Keratinocyte (primary cell): ENCODE measurements around the gene PGAP6. TPM values are rescaled to one million over a fixed set of nuclear protein-coding genes. Genes with fewer than 3 reads are reported as not detected.
A peak's percentile ranks its signal among the peaks of the same experiment; 100 is the strongest.

Source experiments
- DNase-seq: peaks from one replicate; pipeline ENCODE4 v3.0.0-alpha.2; 2011; ENCODE audit warnings: low read depth, missing footprints, low spot score
- FAIRE-seq: peaks from 2 replicates; lab custom pipeline; 2011; peaks lifted over from hg19 to GRCh38; lab: Jason Lieb, UNC
- H2AFZ ChIP-seq: 2 replicates; pipeline ENCODE4 v1.6.0; 2012; ENCODE audit warnings: low read length, control low read depth, inconsistent platforms; ENCODE audit not compliant: control insufficient read depth
- H3K27ac ChIP-seq: 2 replicates; pipeline ENCODE4 v1.5.1; 2011; ENCODE audit warnings: low read length; ENCODE audit not compliant: control insufficient read depth, insufficient read depth
- H3K27me3 ChIP-seq: 3 replicates; pipeline ENCODE4 v1.6.0; 2011; ENCODE audit warnings: low read length; ENCODE audit not compliant: control insufficient read depth, insufficient read depth; ENCODE audit errors: extremely low read depth
- H3K36me3 ChIP-seq, 2 experiments: 2 replicates in 1 of 2; 3 replicates in 1 of 2; pipeline ENCODE4 v1.5.1; 2011; ENCODE audit warnings: low read length in 2 of 2, mild to moderate bottlenecking in 1 of 2; ENCODE audit not compliant: control insufficient read depth in 2 of 2, insufficient read depth in 2 of 2; ENCODE audit errors: extremely low read depth in 1 of 2
- H3K4me1 ChIP-seq: 3 replicates; pipeline ENCODE4 v1.5.1; 2011; ENCODE audit warnings: low read length; ENCODE audit not compliant: control insufficient read depth, insufficient read depth; ENCODE audit errors: extremely low read depth
- H3K4me2 ChIP-seq: 3 replicates; pipeline ENCODE4 v1.6.0; 2011; ENCODE audit warnings: low read depth, low read length; ENCODE audit not compliant: control insufficient read depth, insufficient read depth; ENCODE audit errors: extremely low read depth
- H3K4me3 ChIP-seq, 3 experiments: fragments of 200-600 bp in 1 of 3; sonication (generic) in 1 of 3; 2 replicates in 2 of 3; 3 replicates in 1 of 3; pipeline ENCODE4 v1.5.1; 2011 to 2016; ENCODE audit warnings: low read length in 3 of 3, mild to moderate bottlenecking in 3 of 3, control low read depth in 2 of 3, inconsistent platforms in 1 of 3, low read depth in 1 of 3, mixed read lengths in 1 of 3, mixed run types in 1 of 3, moderate library complexity in 1 of 3; ENCODE audit not compliant: control insufficient read depth in 2 of 3, insufficient read depth in 2 of 3; ENCODE audit errors: extremely low read depth in 1 of 3
- H3K79me2 ChIP-seq: 2 replicates; pipeline ENCODE4 v1.6.0; 2012; ENCODE audit warnings: low read length; ENCODE audit not compliant: control insufficient read depth, insufficient read depth
- H3K9ac ChIP-seq: 3 replicates; pipeline ENCODE4 v1.6.0; 2011; ENCODE audit warnings: low read length; ENCODE audit not compliant: control insufficient read depth, insufficient read depth; ENCODE audit errors: extremely low read depth
- H3K9me1 ChIP-seq: 3 replicates; pipeline ENCODE4 v1.6.0; 2011; ENCODE audit warnings: low read length; ENCODE audit not compliant: control insufficient read depth, insufficient read depth; ENCODE audit errors: extremely low read depth
- H3K9me3 ChIP-seq: 2 replicates; pipeline ENCODE4 v1.5.1; 2012; ENCODE audit warnings: low read depth, low read length; ENCODE audit not compliant: control insufficient read depth
- H4K20me1 ChIP-seq: 3 replicates; pipeline ENCODE4 v1.6.0; 2011; ENCODE audit warnings: low read length; ENCODE audit not compliant: control insufficient read depth, insufficient read depth; ENCODE audit errors: extremely low read depth
- EZH2 ChIP-seq: IDR thresholded peaks from one replicate; pipeline ENCODE4 v1.6.1; 2012; ENCODE audit warnings: inconsistent platforms, mild to moderate bottlenecking, low read length, moderate library complexity
- dilution Hi-C: fragments of 300-500 bp; cut with MboI; formaldehyde crosslinking; loops from one replicate; pipeline ENCODE4 v1.7.0; 2020; ENCODE audit warnings: low sequenced_read_pairs; ENCODE audit not compliant: extremely low pct_ligation_motif_present
- polyA plus RNA-seq, 5 experiments: library from polyadenylated mRNA; depleted of rRNA in 3 of 5; stranded (reverse) in 3 of 5; stranded (forward) in 1 of 5; unstranded in 1 of 5; fragments of >200 nt; gene quantifications; 1 replicate in 1 of 5; 2 replicates in 3 of 5; 3 replicates in 1 of 5; pipeline versions ENCODE4 v1.2.1 to v1.2.3, GENCODE V29; 2011 to 2012; ENCODE audit warnings: missing spikeins in 2 of 5, low read depth in 1 of 5, low replicate concordance in 1 of 5
- TF ChIP-seq, protein P1 (sequence below), 3 experiments: IDR thresholded peaks in 1 of 3; conservative IDR thresholded peaks in 1 of 3; optimal IDR thresholded peaks in 1 of 3; 2 replicates in 2 of 3; 3 replicates in 1 of 3; pipeline versions ENCODE3 to v1.5.1; 2011; ENCODE audit warnings: low read length in 3 of 3, mild to moderate bottlenecking in 3 of 3, moderate library complexity in 2 of 3, control low read depth in 1 of 3, inconsistent platforms in 1 of 3; ENCODE audit not compliant: insufficient read depth in 2 of 3; ENCODE audit errors: extremely low read depth in 1 of 3

The PGAP6 gene
- polyA plus RNA-seq, 1 donor (not counting 4 experiments of a cell fraction or from before 2014, with no cell fraction given), result 25.5 TPM

DNA sequence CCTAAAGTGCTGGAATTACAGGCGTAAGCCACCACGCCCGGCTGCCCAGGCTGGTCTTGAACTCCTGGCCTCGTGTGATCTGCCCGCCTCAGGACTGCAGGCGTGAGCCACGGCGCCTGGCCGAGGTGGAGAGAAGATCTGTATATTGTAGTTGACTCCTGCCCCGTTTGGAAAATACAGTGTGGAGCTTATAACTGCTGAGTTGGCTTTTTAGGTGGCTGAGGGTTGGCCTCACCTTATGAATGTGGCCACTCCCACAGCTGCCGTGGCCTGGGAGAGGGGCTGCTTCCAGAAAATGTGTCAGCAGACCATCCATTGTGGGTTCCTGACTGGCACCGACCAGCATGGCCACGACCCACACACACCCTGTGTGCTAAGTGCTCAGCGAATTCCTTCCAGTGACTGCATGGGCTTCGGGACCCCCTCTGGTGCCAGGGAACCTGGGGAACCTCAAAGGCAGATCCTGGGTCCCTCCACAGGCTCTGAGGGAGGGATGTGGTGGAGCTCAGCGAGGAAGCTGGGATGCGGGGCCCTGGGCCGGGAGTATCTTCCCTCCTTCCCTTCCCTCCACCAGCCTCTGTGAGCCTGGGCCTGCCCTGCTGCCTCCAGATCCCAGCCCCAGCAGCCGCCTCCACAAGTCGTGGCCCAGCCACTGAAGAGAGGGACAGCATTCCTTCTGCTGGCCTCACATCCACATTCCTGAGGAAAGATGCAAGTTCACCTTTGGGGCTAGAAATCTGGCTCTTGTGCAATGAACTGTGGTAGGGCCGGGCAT, 32.8 kb upstream of the PGAP6 start:
- Histone ChIP-seq H4K20me1 (no peaks in the 10 kb centered on the region), H3K36me3 (peaks cover 4 to 7% of the 10 kb centered on the region in 2 experiments), H3K9me3 (no peaks in the 10 kb centered on the region), H2AFZ (peak overlapping the region; percentile 12), H3K4me2 (no peak overlapping the region), H3K4me1 (peaks cover 5% of the 10 kb centered on the region), H3K79me2 (no peaks in the 10 kb centered on the region), H3K9me1 (no peaks in the 10 kb centered on the region), H3K27ac (no peak overlapping the region), H3K9ac (no peak overlapping the region), H3K4me3 (no peak overlapping the region), H3K27me3 (no peaks in the 10 kb centered on the region)
- FAIRE-seq, result no peak
- TF ChIP-seq, protein P1, sequence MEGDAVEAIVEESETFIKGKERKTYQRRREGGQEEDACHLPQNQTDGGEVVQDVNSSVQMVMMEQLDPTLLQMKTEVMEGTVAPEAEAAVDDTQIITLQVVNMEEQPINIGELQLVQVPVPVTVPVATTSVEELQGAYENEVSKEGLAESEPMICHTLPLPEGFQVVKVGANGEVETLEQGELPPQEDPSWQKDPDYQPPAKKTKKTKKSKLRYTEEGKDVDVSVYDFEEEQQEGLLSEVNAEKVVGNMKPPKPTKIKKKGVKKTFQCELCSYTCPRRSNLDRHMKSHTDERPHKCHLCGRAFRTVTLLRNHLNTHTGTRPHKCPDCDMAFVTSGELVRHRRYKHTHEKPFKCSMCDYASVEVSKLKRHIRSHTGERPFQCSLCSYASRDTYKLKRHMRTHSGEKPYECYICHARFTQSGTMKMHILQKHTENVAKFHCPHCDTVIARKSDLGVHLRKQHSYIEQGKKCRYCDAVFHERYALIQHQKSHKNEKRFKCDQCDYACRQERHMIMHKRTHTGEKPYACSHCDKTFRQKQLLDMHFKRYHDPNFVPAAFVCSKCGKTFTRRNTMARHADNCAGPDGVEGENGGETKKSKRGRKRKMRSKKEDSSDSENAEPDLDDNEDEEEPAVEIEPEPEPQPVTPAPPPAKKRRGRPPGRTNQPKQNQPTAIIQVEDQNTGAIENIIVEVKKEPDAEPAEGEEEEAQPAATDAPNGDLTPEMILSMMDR (optimal IDR thresholded peaks at IDR 0.05 in 1 of 3, IDR thresholded peaks at IDR 0.05 in 1 of 3, conservative IDR thresholded peaks at IDR 0.05 in 1 of 3; ENCODE audit: extremely low read depth in 1 of 3, insufficient read depth in 2 of 3, low read length in 3 of 3), result no peak
- no peak for TF ChIP-seq EZH2
- dilution Hi-C loops, result no loop called here
- DNase-seq, result no peak

DNA sequence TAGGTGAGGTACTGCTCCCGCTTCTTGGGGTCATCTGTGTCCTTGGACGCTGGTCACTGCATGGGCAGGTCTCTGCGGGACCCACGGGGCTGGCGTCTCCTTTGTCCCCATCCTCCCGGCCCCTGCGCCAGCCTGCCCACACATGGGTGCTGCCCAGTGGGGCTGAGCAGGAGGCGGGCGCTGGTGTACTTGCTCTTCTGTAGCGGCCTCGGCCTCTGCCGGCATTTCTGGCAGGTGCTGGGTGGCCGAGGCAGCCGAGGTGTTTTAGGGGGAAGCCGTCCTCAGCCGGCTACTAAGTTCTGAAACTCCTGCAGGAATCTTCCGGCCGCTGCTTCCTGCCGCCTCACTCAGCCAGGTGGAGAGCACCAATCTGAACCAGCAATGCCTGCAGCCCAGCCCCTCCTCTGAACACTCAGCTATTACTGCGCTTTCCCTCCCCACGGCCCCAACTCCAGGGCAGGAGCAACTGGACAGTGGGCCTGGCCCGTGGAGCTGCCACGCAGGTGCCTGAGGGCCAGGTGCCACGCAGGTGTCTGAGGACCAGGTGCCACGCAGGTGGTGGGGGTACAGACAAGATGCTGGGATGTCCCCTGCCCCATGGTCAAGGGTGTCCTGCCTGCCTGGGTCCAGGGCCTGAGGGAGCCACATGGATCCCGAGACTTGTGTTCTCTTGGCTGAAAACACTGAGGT, 29.9 kb upstream of the PGAP6 start:
- no peak overlapping the region for H3K9ac ChIP-seq
- no peak overlapping the region for H3K27ac ChIP-seq
- no peak for TF ChIP-seq EZH2
- TF ChIP-seq, protein P1 (optimal IDR thresholded peaks at IDR 0.05 in 1 of 3, IDR thresholded peaks at IDR 0.05 in 1 of 3, conservative IDR thresholded peaks at IDR 0.05 in 1 of 3; ENCODE audit: extremely low read depth in 1 of 3, insufficient read depth in 2 of 3, low read length in 3 of 3), result no peak
- dilution Hi-C loops, result no loop called here
- no peak overlapping the region for H3K4me3 ChIP-seq
- no peaks in the 10 kb centered on the region for H3K9me1 ChIP-seq
- H3K9me3 ChIP-seq, result no peaks in the 10 kb centered on the region
- H3K27me3 ChIP-seq, result no peaks in the 10 kb centered on the region
- H4K20me1 ChIP-seq, result no peaks in the 10 kb centered on the region
- H3K79me2 ChIP-seq, result no peaks in the 10 kb centered on the region
- peaks cover 4 to 9% of the 10 kb centered on the region in 2 experiments for H3K36me3 ChIP-seq
- no peak overlapping the region for H3K4me2 ChIP-seq
- H2AFZ ChIP-seq, result no peak overlapping the region
- no peak for FAIRE-seq
- H3K4me1 ChIP-seq, result peaks cover 5% of the 10 kb centered on the region
- DNase-seq, result no peak
